ENCODE data around the gene C2CD4C.

The C2CD4C gene

GRCh38 chr19:376111-376470, 32.9 kb downstream of the C2CD4C start:
- no peak for DNase-seq
- Histone ChIP-seq H3K27ac (no peak overlapping the region), H3K36me3 (replicated peaks) (no peaks in the 10 kb centered on the region), H3K4me3 (ENCODE audit: low read depth, low read length) (no peak overlapping the region), H3K27me3 (replicated peaks) (peaks cover 14% of the 10 kb centered on the region)
- TF ChIP-seq, protein P1, sequence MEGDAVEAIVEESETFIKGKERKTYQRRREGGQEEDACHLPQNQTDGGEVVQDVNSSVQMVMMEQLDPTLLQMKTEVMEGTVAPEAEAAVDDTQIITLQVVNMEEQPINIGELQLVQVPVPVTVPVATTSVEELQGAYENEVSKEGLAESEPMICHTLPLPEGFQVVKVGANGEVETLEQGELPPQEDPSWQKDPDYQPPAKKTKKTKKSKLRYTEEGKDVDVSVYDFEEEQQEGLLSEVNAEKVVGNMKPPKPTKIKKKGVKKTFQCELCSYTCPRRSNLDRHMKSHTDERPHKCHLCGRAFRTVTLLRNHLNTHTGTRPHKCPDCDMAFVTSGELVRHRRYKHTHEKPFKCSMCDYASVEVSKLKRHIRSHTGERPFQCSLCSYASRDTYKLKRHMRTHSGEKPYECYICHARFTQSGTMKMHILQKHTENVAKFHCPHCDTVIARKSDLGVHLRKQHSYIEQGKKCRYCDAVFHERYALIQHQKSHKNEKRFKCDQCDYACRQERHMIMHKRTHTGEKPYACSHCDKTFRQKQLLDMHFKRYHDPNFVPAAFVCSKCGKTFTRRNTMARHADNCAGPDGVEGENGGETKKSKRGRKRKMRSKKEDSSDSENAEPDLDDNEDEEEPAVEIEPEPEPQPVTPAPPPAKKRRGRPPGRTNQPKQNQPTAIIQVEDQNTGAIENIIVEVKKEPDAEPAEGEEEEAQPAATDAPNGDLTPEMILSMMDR (IDR thresholded peaks at IDR 0.05; ENCODE audit: low read depth, low read length, missing control alignments) = no peak
- in situ Hi-C loops (cut with HindIII; ENCODE audit: low pct_ligation_motif_present, low sequenced_read_pairs) = no loop called here

DNA sequence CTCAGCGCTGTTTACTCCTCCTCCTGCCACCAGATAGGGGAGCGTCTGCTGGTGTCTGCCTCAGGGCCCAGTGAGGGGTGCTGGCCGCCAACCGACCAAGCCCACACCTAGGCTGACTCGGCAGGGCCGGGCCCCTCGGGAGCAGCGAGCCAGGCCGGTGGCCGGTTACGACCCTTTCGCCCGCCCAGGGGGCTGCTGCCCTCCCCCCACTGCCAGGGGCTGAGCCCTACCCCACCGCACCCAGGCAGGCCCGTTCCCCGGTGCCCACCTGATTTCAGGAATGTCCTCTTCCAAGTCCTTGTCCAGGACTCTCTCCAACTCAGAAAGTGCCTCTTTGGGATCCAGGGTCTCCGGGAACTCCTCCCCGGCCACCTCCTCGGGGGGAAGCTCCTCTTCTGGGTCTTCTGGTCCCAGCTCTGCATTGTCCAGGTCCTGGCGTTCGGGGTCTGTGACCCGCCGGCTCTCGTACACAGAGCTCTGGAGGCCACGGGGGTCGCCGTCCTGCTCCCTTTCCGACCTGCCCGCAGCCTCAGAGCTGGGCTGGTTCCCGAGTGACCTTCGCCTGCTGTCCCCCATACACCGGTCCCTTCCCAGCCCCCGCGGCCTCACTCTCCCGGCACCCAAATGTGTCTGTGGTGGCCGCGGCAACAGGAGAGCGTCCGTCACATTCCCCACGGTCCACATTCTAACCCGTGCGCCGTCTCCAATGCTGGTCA, 33.4 kb downstream of the C2CD4C start:
- H3K27me3 ChIP-seq (replicated peaks) = peaks cover 17% of the 10 kb centered on the region
- TF ChIP-seq, protein P1 (IDR thresholded peaks at IDR 0.05; ENCODE audit: low read depth, low read length, missing control alignments) = no peak
- DNase-seq = no peak
- no peaks in the 10 kb centered on the region for H3K36me3 ChIP-seq (replicated peaks)
- no peak overlapping the region for H3K27ac ChIP-seq
- in situ Hi-C loops (cut with HindIII; ENCODE audit: low pct_ligation_motif_present, low sequenced_read_pairs) = no loop called here
- H3K4me3 ChIP-seq (ENCODE audit: low read depth, low read length) = no peak overlapping the region

DNA sequence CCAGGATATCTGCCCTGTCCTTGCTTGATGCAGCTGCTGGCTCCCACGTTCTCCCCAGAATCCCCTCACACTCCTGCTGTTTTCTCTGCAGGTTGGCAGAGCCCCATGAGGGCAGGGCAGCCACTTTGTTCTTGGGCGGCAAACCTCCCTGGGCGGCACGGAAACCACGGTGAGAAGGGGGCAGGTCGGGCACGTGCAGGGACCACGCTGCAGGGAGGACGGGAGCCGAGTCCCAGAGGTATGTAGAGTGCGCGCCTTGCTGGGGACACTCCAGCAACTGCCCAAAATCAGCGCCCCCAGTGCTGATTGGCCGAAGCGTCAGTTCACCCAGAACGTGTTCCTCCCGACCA, 34.1 kb downstream of the C2CD4C start:
- peaks cover 17% of the 10 kb centered on the region for H3K27me3 ChIP-seq (replicated peaks)
- H3K36me3 ChIP-seq (replicated peaks) = no peaks in the 10 kb centered on the region
- H3K4me3 ChIP-seq (ENCODE audit: low read depth, low read length) = no peak overlapping the region
- in situ Hi-C loops (cut with HindIII; ENCODE audit: low pct_ligation_motif_present, low sequenced_read_pairs) = no loop called here
- no peak for DNase-seq
- H3K27ac ChIP-seq = no peak overlapping the region
- TF ChIP-seq, protein P1 (IDR thresholded peaks at IDR 0.05; ENCODE audit: low read depth, low read length, missing control alignments) = no peak

DNA sequence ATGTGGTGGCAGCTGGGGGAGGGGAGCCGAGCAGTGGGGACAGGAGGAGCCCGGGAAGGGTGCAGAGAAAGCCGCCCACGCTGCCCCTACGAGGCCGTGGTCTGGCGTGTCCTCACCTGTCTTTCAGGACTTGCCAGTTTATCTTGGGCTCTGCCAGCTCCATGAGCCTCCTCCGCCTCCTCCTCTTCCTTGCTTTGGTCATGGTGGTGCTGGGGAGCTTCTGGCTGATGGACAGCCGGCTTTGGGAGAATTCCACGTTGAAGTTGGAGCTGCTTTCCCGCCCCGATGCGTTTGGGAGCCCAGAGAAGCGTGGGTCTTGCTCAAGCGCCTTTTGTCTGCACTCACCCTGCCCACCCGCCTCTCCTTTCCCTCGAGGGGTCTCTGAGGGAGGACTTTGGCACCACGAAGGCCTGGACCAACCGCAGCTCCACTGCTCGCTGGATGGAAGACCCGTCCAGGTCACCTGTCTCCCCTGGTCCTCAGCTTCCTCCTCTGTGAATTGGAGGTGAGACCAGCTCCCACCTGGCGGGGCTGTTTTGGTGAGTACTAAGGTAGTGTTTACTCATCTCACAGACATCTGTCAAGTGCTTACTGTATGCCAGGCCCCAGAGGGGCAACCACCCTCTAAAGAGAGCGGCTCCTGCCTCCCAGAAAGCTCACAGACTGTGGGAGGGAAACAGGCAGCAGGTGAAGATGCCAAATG, 34.6 kb downstream of the C2CD4C start:
- Histone ChIP-seq H3K36me3 (replicated peaks) (no peaks in the 10 kb centered on the region), H3K27me3 (replicated peaks) (peaks cover 17% of the 10 kb centered on the region), H3K27ac (no peak overlapping the region), H3K4me3 (ENCODE audit: low read depth, low read length) (no peak overlapping the region)
- in situ Hi-C loops (cut with HindIII; ENCODE audit: low pct_ligation_motif_present, low sequenced_read_pairs) = no loop called here
- TF ChIP-seq, protein P1 (IDR thresholded peaks at IDR 0.05; ENCODE audit: low read depth, low read length, missing control alignments) = no peak
- no peak for DNase-seq

DNA sequence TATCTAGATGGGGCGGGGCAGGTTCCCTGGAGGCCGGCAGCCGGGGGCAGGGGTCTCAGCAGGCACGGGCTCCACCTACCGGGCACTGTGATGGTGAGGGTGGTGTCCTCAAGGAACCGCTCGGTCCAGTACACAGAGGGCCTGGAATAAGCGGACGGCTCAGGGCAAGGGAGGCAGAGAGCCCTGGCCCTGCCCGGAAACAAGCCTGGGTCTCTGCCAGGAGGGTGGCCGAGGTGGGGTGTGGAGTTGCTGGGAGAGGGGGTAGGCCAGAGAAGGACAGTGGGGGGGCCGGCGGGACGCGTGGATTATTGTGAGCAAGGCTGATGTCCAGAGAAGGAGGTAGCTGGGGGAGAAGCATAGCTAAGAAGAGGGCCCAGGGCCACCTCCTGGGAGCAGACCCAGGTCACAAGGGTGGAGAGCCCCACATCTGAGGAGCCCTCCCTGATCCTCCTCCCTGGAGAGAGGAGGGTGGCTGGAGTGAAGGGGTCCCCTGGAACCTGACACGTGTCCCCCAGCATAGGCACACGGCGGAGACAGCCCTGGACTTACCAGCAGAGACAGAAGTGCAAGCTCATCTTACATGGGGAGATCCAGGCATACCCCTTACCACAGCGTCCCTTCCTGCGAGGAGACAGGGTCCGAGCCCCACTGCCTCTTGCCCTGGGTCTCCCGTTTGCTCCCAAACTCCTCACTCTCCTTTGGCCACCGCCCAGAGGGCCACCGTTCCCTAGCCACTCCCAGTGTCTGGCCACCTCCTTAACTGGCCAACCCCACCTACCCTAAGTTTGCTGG, 35.4 kb downstream of the C2CD4C start:
- no peak overlapping the region for H3K27ac ChIP-seq
- H3K4me3 ChIP-seq (ENCODE audit: low read depth, low read length) = no peak overlapping the region
- in situ Hi-C loops (cut with HindIII; ENCODE audit: low pct_ligation_motif_present, low sequenced_read_pairs) = no loop called here
- TF ChIP-seq, protein P1 (IDR thresholded peaks at IDR 0.05; ENCODE audit: low read depth, low read length, missing control alignments) = no peak
- H3K36me3 ChIP-seq (replicated peaks) = no peaks in the 10 kb centered on the region
- peaks cover 17% of the 10 kb centered on the region for H3K27me3 ChIP-seq (replicated peaks)
- no peak for DNase-seq
